Neural crest cell (in vitro differentiated cells): ENCODE results near the gene ZNF770. TPM values are rescaled to one million over a fixed set of nuclear protein-coding genes. Genes with fewer than 3 reads are reported as not detected.
"Not testable (repeated sequence)": the region's sequence is repeated elsewhere in the genome, so short reads cannot be mapped to it uniquely, and the experiment has no call there.

ENCODE experiments used
- DNase-seq: peaks from one replicate; pipeline ENCODE4 v3.0.0; 2021; ENCODE audit warnings: low read depth, mixed read lengths, low spot score
- H3K27ac Mint-ChIP-seq: one replicate; pipeline ENCODE4 v1.8.0; 2021; ENCODE audit warnings: mild to moderate bottlenecking, mixed read lengths; ENCODE audit not compliant: unreplicated experiment
- H3K27me3 Mint-ChIP-seq: 2 replicates; pipeline ENCODE4 v1.8.0; 2021; ENCODE audit warnings: low read depth, mild to moderate bottlenecking, mixed read lengths
- H3K36me3 Mint-ChIP-seq: 2 replicates; pipeline ENCODE4 v1.8.0; 2021; ENCODE audit warnings: low read depth, mild to moderate bottlenecking, mixed read lengths
- H3K4me1 Mint-ChIP-seq: 2 replicates; pipeline ENCODE4 v1.8.0; 2021; ENCODE audit warnings: mixed read lengths
- H3K4me3 Mint-ChIP-seq: one replicate; pipeline ENCODE4 v1.8.0; 2021; ENCODE audit warnings: mild to moderate bottlenecking, mixed read lengths
- H3K9me3 Mint-ChIP-seq: 2 replicates; pipeline ENCODE4 v1.8.0; 2021; ENCODE audit warnings: mixed read lengths
- total RNA-seq: library from RNA; stranded (reverse); gene quantifications from 2 replicates; pipeline ENCODE4 v1.2.1, GENCODE V29; 2021
- TF ChIP-seq, protein P1 (sequence below): fragments of 200-600 bp; sonication (generic); conservative IDR thresholded peaks from 2 replicates; pipeline ENCODE4 v1.5.0; 2021; ENCODE audit warnings: antibody characterized with exemption, mild to moderate bottlenecking

Gene ZNF770
- total RNA-seq, 1 donor from 2014 or later: 51.0 TPM

- no peak for DNase-seq
- TF ChIP-seq, protein P1, sequence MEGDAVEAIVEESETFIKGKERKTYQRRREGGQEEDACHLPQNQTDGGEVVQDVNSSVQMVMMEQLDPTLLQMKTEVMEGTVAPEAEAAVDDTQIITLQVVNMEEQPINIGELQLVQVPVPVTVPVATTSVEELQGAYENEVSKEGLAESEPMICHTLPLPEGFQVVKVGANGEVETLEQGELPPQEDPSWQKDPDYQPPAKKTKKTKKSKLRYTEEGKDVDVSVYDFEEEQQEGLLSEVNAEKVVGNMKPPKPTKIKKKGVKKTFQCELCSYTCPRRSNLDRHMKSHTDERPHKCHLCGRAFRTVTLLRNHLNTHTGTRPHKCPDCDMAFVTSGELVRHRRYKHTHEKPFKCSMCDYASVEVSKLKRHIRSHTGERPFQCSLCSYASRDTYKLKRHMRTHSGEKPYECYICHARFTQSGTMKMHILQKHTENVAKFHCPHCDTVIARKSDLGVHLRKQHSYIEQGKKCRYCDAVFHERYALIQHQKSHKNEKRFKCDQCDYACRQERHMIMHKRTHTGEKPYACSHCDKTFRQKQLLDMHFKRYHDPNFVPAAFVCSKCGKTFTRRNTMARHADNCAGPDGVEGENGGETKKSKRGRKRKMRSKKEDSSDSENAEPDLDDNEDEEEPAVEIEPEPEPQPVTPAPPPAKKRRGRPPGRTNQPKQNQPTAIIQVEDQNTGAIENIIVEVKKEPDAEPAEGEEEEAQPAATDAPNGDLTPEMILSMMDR: no peak
- Mint-ChIP-seq H3K4me1 (no peaks in the 10 kb centered on the region), H3K27ac (no peak overlapping the region), H3K9me3 (no peaks in the 10 kb centered on the region), H3K27me3 (no peaks in the 10 kb centered on the region), H3K36me3 (peaks cover 21% of the 10 kb centered on the region), H3K4me3 (no peak overlapping the region)
These were observed 35.6 kb downstream of the ZNF770 start for GRCh38 chr15:34952481-34952880.

DNA sequence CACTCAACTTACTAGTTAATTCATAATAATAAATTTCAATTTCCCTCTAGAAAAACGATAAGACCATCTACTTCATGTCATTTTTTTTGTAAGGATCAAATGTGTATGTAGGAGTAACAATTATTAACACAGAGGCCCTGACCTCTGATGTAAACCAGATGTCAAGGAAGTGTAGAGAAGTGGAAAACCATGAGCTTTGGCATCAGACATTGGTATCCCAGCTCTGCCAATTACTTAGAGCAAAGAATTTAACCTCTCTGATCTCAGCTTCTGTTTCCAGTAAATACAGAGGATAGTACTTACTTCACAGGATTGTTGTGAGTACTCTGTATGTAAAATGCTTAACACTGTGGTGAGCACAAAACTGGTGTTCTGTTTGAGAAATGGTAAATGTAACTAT, 36.1 kb downstream of the ZNF770 start:
- DNase-seq: no peak
- Mint-ChIP-seq H3K27me3 (no peaks in the 10 kb centered on the region), H3K9me3 (no peaks in the 10 kb centered on the region), H3K4me1 (no peaks in the 10 kb centered on the region), H3K36me3 (peaks cover 22% of the 10 kb centered on the region), H3K27ac (no peak overlapping the region), H3K4me3 (no peak overlapping the region)
- TF ChIP-seq, protein P1: no peak

DNA sequence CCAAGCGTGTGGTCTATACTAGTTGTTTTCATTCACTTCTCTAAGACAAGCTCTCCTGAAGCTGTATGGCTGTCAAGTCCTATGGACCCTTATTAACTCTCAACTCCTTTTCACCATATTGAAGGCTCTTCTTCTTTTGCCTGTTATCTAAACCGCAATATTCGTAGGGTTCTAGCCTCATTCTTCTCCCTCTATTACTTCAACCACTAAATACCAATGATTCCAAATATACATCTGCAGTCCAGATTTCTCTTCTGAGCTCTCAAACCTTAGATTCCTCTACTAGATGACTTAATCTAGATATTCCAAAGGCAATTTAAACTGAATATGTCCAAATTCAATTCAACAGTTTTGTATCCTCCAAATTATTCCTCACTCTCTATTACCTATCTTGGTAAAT, 43.2 kb downstream of the ZNF770 start:
- TF ChIP-seq, protein P1: no peak
- no peak for DNase-seq
- H3K27ac Mint-ChIP-seq: no peak overlapping the region
- H3K36me3 Mint-ChIP-seq: peaks cover 16% of the 10 kb centered on the region
- no peaks in the 10 kb centered on the region for H3K4me1 Mint-ChIP-seq
- no peak overlapping the region for H3K4me3 Mint-ChIP-seq
- H3K27me3 Mint-ChIP-seq: no peaks in the 10 kb centered on the region
- no peaks in the 10 kb centered on the region for H3K9me3 Mint-ChIP-seq

DNA sequence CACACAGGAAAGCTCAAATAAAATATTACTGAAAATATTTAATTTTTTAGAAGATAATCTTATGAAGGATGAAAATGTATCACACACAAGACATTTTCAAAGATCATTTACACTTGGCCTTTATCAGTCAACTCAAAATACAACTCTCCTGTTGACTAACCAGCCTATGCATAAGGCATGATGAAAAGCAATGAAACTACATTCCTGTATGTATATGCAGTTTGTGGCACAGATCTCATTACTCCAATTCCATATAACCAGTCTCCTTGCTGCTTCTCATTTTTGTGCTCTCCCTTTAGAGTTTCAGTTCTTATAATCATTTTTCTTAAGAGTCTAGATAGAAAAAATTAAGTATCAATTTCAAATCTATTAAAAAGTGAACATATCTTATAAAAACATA, 44.4 kb downstream of the ZNF770 start:
- no peak overlapping the region for H3K4me3 Mint-ChIP-seq
- H3K27me3 Mint-ChIP-seq: no peaks in the 10 kb centered on the region
- DNase-seq: no peak
- TF ChIP-seq, protein P1: no peak
- H3K4me1 Mint-ChIP-seq: no peaks in the 10 kb centered on the region
- peaks cover 16% of the 10 kb centered on the region for H3K36me3 Mint-ChIP-seq
- no peaks in the 10 kb centered on the region for H3K9me3 Mint-ChIP-seq
- H3K27ac Mint-ChIP-seq: no peak overlapping the region

DNA sequence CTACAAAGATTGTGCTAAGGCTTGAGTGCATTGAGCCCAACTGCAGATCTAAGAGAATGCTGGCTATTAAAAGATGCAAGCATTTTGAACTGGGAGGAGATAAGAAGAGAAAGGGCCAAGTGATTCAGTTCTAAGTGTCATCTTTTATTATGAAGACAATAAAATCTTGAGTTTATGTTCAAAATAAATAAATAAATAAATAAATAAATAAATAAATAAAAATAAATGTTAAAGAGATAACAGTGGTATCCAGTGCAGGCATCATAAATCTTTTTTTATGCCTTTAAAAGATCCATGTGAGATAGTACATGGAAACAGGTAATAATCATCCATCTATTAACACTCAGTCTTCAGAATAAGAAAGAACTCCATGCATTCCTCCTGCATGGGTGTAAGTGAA, 44.8 kb downstream of the ZNF770 start:
- not testable (repeated sequence) for H3K4me1 Mint-ChIP-seq, H3K4me3 Mint-ChIP-seq, H3K27ac Mint-ChIP-seq, H3K9me3 Mint-ChIP-seq, DNase-seq, H3K27me3 Mint-ChIP-seq
- peaks cover 16% of the 10 kb centered on the region for H3K36me3 Mint-ChIP-seq

DNA sequence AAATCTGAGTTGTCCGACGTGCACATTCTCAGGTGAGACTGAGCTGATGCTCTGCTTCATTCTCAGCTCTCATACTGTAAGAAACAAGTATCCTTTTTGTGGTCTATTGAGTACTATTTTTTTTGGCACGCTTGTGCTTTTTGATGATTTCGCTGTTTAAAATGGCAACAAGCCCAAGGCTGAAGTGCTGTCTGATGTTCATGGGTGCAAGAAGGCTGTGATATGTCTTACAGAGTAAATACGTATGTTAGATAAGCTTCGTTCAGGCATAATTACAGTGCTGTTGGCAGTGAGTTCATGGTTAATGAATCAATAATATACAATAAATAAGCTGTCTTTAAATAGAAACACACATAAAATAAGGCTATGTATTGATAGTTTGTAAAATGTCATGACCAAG, 45.7 kb downstream of the ZNF770 start:
- H3K4me1 Mint-ChIP-seq: no peaks in the 10 kb centered on the region
- no peak overlapping the region for H3K27ac Mint-ChIP-seq
- no peaks in the 10 kb centered on the region for H3K27me3 Mint-ChIP-seq
- H3K4me3 Mint-ChIP-seq: no peak overlapping the region
- no peak for DNase-seq
- H3K36me3 Mint-ChIP-seq: peaks cover 7% of the 10 kb centered on the region
- no peaks in the 10 kb centered on the region for H3K9me3 Mint-ChIP-seq
- TF ChIP-seq, protein P1: no peak
